HG03025 (cell line): ENCODE data around the gene KANSL1.

Experiments used
- ATAC-seq: cut with Tn5 transposase; IDR thresholded peaks from one replicate; pipeline ENCODE4 v1.9.1; 2021; ENCODE audit warnings: mild to moderate bottlenecking, moderate library complexity; ENCODE audit not compliant: unreplicated experiment, low FRiP score

KANSL1 gene

GRCh38 chr17:46086821-46087220 is 106.4 kb downstream of the KANSL1 start:
- no peak for ATAC-seq

GRCh38 chr17:46085522-46085921 is 107.7 kb downstream of the KANSL1 start:
- ATAC-seq = no peak

- no peak for ATAC-seq
Measured at GRCh38 chr17:46082257-46082656, 111.0 kb downstream of the KANSL1 start.

- ATAC-seq = no peak
Measured at GRCh38 chr17:46081018-46081320, 112.3 kb downstream of the KANSL1 start.

- ATAC-seq = no peak
Measured at GRCh38 chr17:46080118-46081017, 112.9 kb downstream of the KANSL1 start.

- no peak for ATAC-seq
Measured at GRCh38 chr17:46078675-46079074, 114.6 kb downstream of the KANSL1 start.

GRCh38 chr17:46074540-46074939 is 118.7 kb downstream of the KANSL1 start:
- no peak for ATAC-seq

GRCh38 chr17:46072998-46073397 is 120.2 kb downstream of the KANSL1 start:
- ATAC-seq = no peak

GRCh38 chr17:46071796-46072195 is 121.4 kb downstream of the KANSL1 start:
- no peak for ATAC-seq

- ATAC-seq = no peak
Measured at GRCh38 chr17:46064460-46064859, 128.8 kb downstream of the KANSL1 start.

- ATAC-seq = no peak
Measured at GRCh38 chr17:46063241-46063640, 130.0 kb downstream of the KANSL1 start.

- ATAC-seq = no peak
Measured at GRCh38 chr17:46061435-46061834, 131.8 kb downstream of the KANSL1 start.

- ATAC-seq = no peak
Measured at GRCh38 chr17:46060461-46060860, 132.8 kb downstream of the KANSL1 start.

- ATAC-seq = no peak
Measured at GRCh38 chr17:46059486-46059885, 133.7 kb downstream of the KANSL1 start.

- ATAC-seq = no peak
Measured at GRCh38 chr17:46057366-46057765, 135.9 kb downstream of the KANSL1 start.

GRCh38 chr17:46056800-46057304 is 136.4 kb downstream of the KANSL1 start:
- ATAC-seq = no peak

GRCh38 chr17:46053911-46054534 is 139.2 kb downstream of the KANSL1 start:
- no peak for ATAC-seq

- ATAC-seq = no peak
Measured at GRCh38 chr17:46049656-46050055, 143.6 kb downstream of the KANSL1 start.

GRCh38 chr17:46047856-46048255 is 145.4 kb downstream of the KANSL1 start:
- no peak for ATAC-seq

GRCh38 chr17:46047398-46047797 is 145.8 kb downstream of the KANSL1 start:
- no peak for ATAC-seq

- no peak for ATAC-seq
Measured at GRCh38 chr17:46046957-46047356, 146.3 kb downstream of the KANSL1 start.

GRCh38 chr17:46045639-46046038 is 147.6 kb downstream of the KANSL1 start:
- no peak for ATAC-seq
